Hepatocyte (in vitro differentiated cells): ENCODE data around the gene ZDHHC5.

Experiments
- CTCF ChIP-seq: fragments of 200-600 bp; sonication (generic); IDR thresholded peaks from 2 replicates; pipeline ENCODE4 v1.5.1; 2016; ENCODE audit warnings: antibody characterized with exemption, mild to moderate bottlenecking; ENCODE audit not compliant: poor library complexity
- EZH2 ChIP-seq: fragments of 200-600 bp; sonication (generic); IDR thresholded peaks from 2 replicates; pipeline ENCODE4 v1.6.1; 2016; ENCODE audit warnings: antibody characterized with exemption, mild to moderate bottlenecking, borderline replicate concordance

GRCh38 chr11:57746920-57747319 lies 79.0 kb downstream of the ZDHHC5 start:
- no peak for TF ChIP-seq CTCF
- no peak for TF ChIP-seq EZH2
